HG03280 (cell line): ENCODE measurements around the gene EPHB6.

Source experiments
- ATAC-seq: cut with Tn5 transposase; IDR thresholded peaks from one replicate; pipeline ENCODE4 v1.9.1; 2021; ENCODE audit warnings: mild to moderate bottlenecking, moderate library complexity; ENCODE audit not compliant: unreplicated experiment

EPHB6 gene

GRCh38 chr7:142918901-142919300 lies 64.0 kb downstream of the EPHB6 start:
- no peak for ATAC-seq

GRCh38 chr7:142919656-142920055 lies 64.8 kb downstream of the EPHB6 start:
- ATAC-seq = no peak
